Ectodermal cell (in vitro differentiated cells): ENCODE data around the gene RBMS3.
A peak's percentile ranks its signal among the peaks of the same experiment; 100 is the strongest.

Experiments used
- H3K27ac ChIP-seq: 2 replicates; pipeline ENCODE4 v1.7.0; 2013; ENCODE audit warnings: mild to moderate bottlenecking, low read depth, low read length; ENCODE audit not compliant: insufficient read depth, poor library complexity, severe bottlenecking
- H3K27me3 ChIP-seq: 2 replicates; pipeline ENCODE4 v1.7.0; 2013; ENCODE audit warnings: mild to moderate bottlenecking, low read length; ENCODE audit not compliant: insufficient read depth, control insufficient read depth, poor library complexity, severe bottlenecking
- H3K36me3 ChIP-seq: one replicate; pipeline ENCODE4 v1.7.0; 2013; ENCODE audit warnings: low read length; ENCODE audit not compliant: control insufficient read depth, insufficient read depth
- H3K4me1 ChIP-seq: one replicate; pipeline ENCODE4 v1.7.0; 2013; ENCODE audit warnings: low read length; ENCODE audit not compliant: control insufficient read depth, insufficient read depth
- H3K4me3 ChIP-seq: 2 replicates; pipeline ENCODE4 v1.7.0; 2013; ENCODE audit warnings: low read depth, low read length, control low read depth; ENCODE audit not compliant: insufficient read depth
- H3K9me3 ChIP-seq: 2 replicates; pipeline ENCODE4 v1.7.0; 2013; ENCODE audit warnings: mild to moderate bottlenecking, low read length, moderate library complexity; ENCODE audit not compliant: control insufficient read depth
- WGBS, 2 experiments: methylation state at CpG; one replicate each; pipeline ENCODE4 v1.1.7; 2013; ENCODE audit warnings: missing lambda C conversion rate in 2 of 2; 5-methylcytosine and 5-hydroxymethylcytosine counted together

The RBMS3 gene

DNA sequence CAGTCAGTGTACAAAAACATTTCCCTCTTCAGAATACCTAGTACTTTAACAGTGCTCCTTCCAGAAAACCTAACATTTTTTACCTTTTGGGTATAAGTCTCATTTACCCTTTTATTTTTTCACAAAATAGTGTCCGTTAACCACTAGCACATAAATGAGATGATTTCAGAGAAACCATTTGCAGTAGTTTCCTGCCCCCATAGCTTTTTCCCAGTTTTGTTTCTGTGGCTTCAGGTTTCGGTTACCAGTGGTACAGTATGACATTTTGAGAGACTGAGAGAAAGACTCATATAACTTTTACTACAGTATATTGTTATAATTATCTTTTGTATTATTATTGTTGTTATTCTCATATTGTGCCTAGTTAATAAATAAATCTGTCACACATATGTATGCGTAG, 6.2 kb upstream of the RBMS3 start:
- no peak overlapping the region for H3K27ac ChIP-seq
- WGBS, 2 experiments, result 93% methylated on average over 1 of the region's 3 CpGs
- H3K9me3 ChIP-seq, result no peaks in the 10 kb centered on the region
- peaks cover 5% of the 10 kb centered on the region for H3K4me1 ChIP-seq
- H3K36me3 ChIP-seq, result no peaks in the 10 kb centered on the region
- H3K4me3 ChIP-seq, result no peak overlapping the region
- H3K27me3 ChIP-seq, result no peaks in the 10 kb centered on the region

DNA sequence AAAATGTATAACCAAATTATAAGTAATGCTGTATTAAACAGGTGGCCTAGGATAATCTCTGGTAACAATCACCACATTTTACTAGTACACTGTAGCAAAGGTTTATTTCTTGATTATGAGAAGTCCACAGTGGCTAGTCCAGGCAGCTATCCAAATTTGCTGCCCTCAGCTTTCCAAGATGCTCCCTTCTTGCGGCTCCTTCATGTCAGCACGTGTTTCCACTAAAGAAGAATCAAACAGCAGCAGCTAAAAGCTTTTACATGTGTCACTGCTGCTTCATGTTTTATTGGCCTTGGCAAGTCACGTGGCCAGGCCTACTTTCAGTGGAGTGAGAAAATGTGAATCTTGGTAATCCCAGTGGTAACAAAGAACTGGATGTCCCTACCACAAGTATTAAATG, 5.6 kb upstream of the RBMS3 start:
- no peak overlapping the region for H3K27ac ChIP-seq

DNA sequence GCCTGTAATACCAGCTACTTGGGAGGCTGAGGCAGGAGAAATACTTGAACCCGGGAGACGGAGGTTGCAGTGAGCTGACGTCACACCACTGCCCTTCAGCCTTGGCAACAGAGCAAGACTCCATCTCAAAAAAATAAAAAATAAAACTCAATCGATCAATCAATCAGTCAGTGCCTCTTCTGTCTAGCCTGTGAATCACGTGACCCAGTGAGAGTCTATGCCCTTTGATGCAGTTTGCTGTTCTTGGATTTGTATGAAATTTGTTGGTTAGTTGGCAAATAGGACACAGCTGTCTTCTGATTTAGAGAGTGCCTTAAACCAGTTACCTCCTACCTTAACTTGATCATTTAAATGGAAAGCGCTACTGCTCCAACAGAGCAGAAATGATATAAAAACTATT, 3.6 kb upstream of the RBMS3 start:
- Histone ChIP-seq H3K36me3 (no peaks in the 10 kb centered on the region), H3K9me3 (no peaks in the 10 kb centered on the region), H3K27me3 (no peaks in the 10 kb centered on the region), H3K4me1 (peaks cover 12% of the 10 kb centered on the region), H3K27ac (no peak overlapping the region), H3K4me3 (no peak overlapping the region)
- WGBS, 2 experiments, result 94% methylated on average over 6 of the region's 6 CpGs

More for the DNA sequence above, 5.6 kb upstream of the RBMS3 start:
- no peak overlapping the region for H3K4me3 ChIP-seq
- H3K9me3 ChIP-seq, result no peaks in the 10 kb centered on the region
- H3K4me1 ChIP-seq, result peaks cover 6% of the 10 kb centered on the region
- no peaks in the 10 kb centered on the region for H3K36me3 ChIP-seq
- no peaks in the 10 kb centered on the region for H3K27me3 ChIP-seq
- 89 to 91% methylated on average over 3 of the region's 3 CpGs for WGBS, 2 experiments

DNA sequence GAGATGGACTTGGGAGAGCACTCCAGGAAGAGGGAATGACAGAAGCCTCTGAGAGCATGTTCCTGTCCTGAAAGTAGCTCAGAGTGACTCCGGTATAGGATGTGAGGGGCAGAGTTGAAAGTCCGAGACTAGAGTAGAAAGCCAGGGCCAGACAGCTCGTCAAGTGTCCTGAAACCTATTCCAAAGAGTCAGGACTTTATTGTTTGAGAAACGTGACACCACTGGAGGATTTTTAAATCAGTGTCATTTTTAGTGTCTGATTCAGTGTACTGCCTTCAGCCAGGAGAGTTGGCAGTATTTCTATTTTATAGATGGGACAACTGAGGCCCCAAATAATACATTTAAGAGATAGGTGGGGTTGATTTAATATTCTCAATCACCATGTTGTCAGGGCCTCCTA, 1.6 kb upstream of the RBMS3 start:
- Histone ChIP-seq H3K27me3 (no peaks in the 10 kb centered on the region), H3K9me3 (no peaks in the 10 kb centered on the region), H3K4me3 (no peak overlapping the region), H3K27ac (no peak overlapping the region), H3K36me3 (no peaks in the 10 kb centered on the region), H3K4me1 (peaks cover 18% of the 10 kb centered on the region)
- WGBS, 2 experiments, result 82 to 88% methylated on average over 4 of the region's 4 CpGs

- 91 to 95% methylated on average over 8 of the region's 8 CpGs for WGBS, 2 experiments
- Histone ChIP-seq H3K9me3 (no peaks in the 10 kb centered on the region), H3K27ac (no peak overlapping the region), H3K4me1 (peaks cover 18% of the 10 kb centered on the region), H3K27me3 (no peaks in the 10 kb centered on the region), H3K36me3 (no peaks in the 10 kb centered on the region), H3K4me3 (no peak overlapping the region)
Measured at GRCh38 chr3:29279806-29280205, 1.1 kb upstream of the RBMS3 start.

- Histone ChIP-seq H3K27ac (peak overlapping the region; percentile 85), H3K36me3 (no peaks in the 10 kb centered on the region), H3K9me3 (no peaks in the 10 kb centered on the region), H3K4me1 (peaks cover 23% of the 10 kb centered on the region), H3K27me3 (no peaks in the 10 kb centered on the region), H3K4me3 (peak overlapping the region; percentile 33)
- 20% methylated on average over 3 of the region's 3 CpGs for WGBS, 2 experiments
Measured at GRCh38 chr3:29281094-29281343, 148 bp downstream of the RBMS3 start.

- H3K27me3 ChIP-seq, result no peaks in the 10 kb centered on the region
- H3K4me1 ChIP-seq, result peaks cover 23% of the 10 kb centered on the region
- H3K4me3 ChIP-seq, result peak overlapping the region; percentile 33
- 20 to 30% methylated on average over 16 to 18 of the region's 18 CpGs for WGBS, 2 experiments
- H3K27ac ChIP-seq, result peak overlapping the region; percentile 72
- H3K36me3 ChIP-seq, result no peaks in the 10 kb centered on the region
- no peaks in the 10 kb centered on the region for H3K9me3 ChIP-seq
Measured at GRCh38 chr3:29281344-29282241, 722 bp downstream of the RBMS3 start.

GRCh38 chr3:29282427-29283230, 1.8 kb downstream of the RBMS3 start:
- no peak overlapping the region for H3K27ac ChIP-seq
- 45 to 54% methylated on average over 12 to 13 of the region's 13 CpGs for WGBS, 2 experiments

GRCh38 chr3:29283231-29284119, 2.6 kb downstream of the RBMS3 start:
- Histone ChIP-seq H3K27ac (no peak overlapping the region), H3K4me3 (peak overlapping the region; percentile 33), H3K27me3 (no peaks in the 10 kb centered on the region), H3K4me1 (peaks cover 23% of the 10 kb centered on the region), H3K9me3 (no peaks in the 10 kb centered on the region), H3K36me3 (no peaks in the 10 kb centered on the region)
- WGBS, 2 experiments, result 75 to 86% methylated on average over 3 of the region's 4 CpGs

More at GRCh38 chr3:29282427-29283230, 1.8 kb downstream of the RBMS3 start:
- no peaks in the 10 kb centered on the region for H3K27me3 ChIP-seq
- H3K9me3 ChIP-seq, result no peaks in the 10 kb centered on the region
- peak overlapping the region; percentile 33 for H3K4me3 ChIP-seq
- no peaks in the 10 kb centered on the region for H3K36me3 ChIP-seq
- peaks cover 23% of the 10 kb centered on the region for H3K4me1 ChIP-seq
